Natural killer cell (primary cell): Measurements from ENCODE around the gene TTC34. TPM values are rescaled to one million over a fixed set of nuclear protein-coding genes. Genes with fewer than 3 reads are reported as not detected.

ENCODE experiments used
- ATAC-seq, 3 donors: fragments of 150-1000 bp in 2 of 3; fragments of 200-7000 bp in 1 of 3; cut with Tn5 transposase; 1 replicate in 1 of 3; 2 replicates in 2 of 3; pipeline ENCODE4 v1.10.0; 2021; ENCODE audit warnings: mild to moderate bottlenecking in 2 of 3, moderate library complexity in 2 of 3
- DNase-seq, 2 donors: peaks; one replicate each; pipeline versions ENCODE4 v3.0.0 to v3.0.0-alpha.2; 2013 to 2021; ENCODE audit warnings: mixed read lengths in 1 of 2
- H3K27ac ChIP-seq: one replicate; pipeline ENCODE4 v1.5.1; 2013; ENCODE audit warnings: mild to moderate bottlenecking, low read length
- H3K27me3 ChIP-seq: one replicate; pipeline ENCODE4 v1.6.1; 2013; ENCODE audit warnings: low read length; ENCODE audit not compliant: control insufficient read depth, insufficient read depth
- H3K36me3 ChIP-seq: one replicate; pipeline ENCODE4 v1.6.1; 2013; ENCODE audit warnings: low read length; ENCODE audit not compliant: control insufficient read depth, insufficient read depth
- H3K4me1 ChIP-seq: one replicate; pipeline ENCODE4 v1.6.1; 2013; ENCODE audit warnings: low read length; ENCODE audit not compliant: control insufficient read depth, insufficient read depth
- H3K4me3 ChIP-seq: one replicate; pipeline ENCODE4 v1.5.1; 2013; ENCODE audit warnings: low read length
- H3K9me3 ChIP-seq: one replicate; pipeline ENCODE4 v1.6.1; 2013; ENCODE audit warnings: low read length; ENCODE audit not compliant: control insufficient read depth, insufficient read depth
- H3K27ac Mint-ChIP-seq, 2 donors: one replicate each; pipeline ENCODE4 v1.8.0; 2022; ENCODE audit warnings: mild to moderate bottlenecking in 2 of 2, mixed read lengths in 2 of 2, moderate library complexity in 1 of 2
- H3K27me3 Mint-ChIP-seq, 2 donors: one replicate each; pipeline ENCODE4 v1.8.0; 2022; ENCODE audit warnings: low read depth in 2 of 2, mixed read lengths in 2 of 2
- H3K36me3 Mint-ChIP-seq: one replicate; pipeline ENCODE4 v1.8.0; 2022; ENCODE audit warnings: mixed read lengths
- H3K4me1 Mint-ChIP-seq, 2 donors: one replicate each; pipeline ENCODE4 v1.8.0; 2022; ENCODE audit warnings: mixed read lengths in 2 of 2
- H3K4me3 Mint-ChIP-seq: one replicate; pipeline ENCODE4 v1.8.0; 2022; ENCODE audit warnings: mild to moderate bottlenecking, moderate library complexity, mixed read lengths
- H3K9me3 Mint-ChIP-seq, 2 donors: one replicate each; pipeline ENCODE4 v1.8.0; 2022; ENCODE audit warnings: mixed read lengths in 2 of 2
- WGBS: methylation state at CpG from one replicate; pipeline ENCODE4 v1.1.7; 2013; ENCODE audit warnings: missing lambda C conversion rate; ENCODE audit not compliant: insufficient coverage; 5-methylcytosine and 5-hydroxymethylcytosine counted together
- intact Hi-C: fragments of 100-400 bp; cut with micrococcal nuclease; formaldehyde crosslinking; loops from one replicate; pipeline ENCODE4 v1.14.2; 2022
- total RNA-seq, 4 donors: library from RNA; stranded (reverse); fragments of 120-200 nt in 1 of 4; gene quantifications; one replicate each; pipeline versions ENCODE4 v1.2.3 to v1.2.4, GENCODE V29; 2013 to 2022
- TF ChIP-seq, protein P1 (sequence below): fragments of 200-600 bp; IDR thresholded peaks from one replicate; pipeline ENCODE4 v1.8.0; 2022; ENCODE audit warnings: antibody characterized with exemption

Gene TTC34
- total RNA-seq, 3 donors from 2014 or later (not counting 1 experiment from before 2014, with no cell fraction given): 0.80 to 1.4 (median 1.2) TPM

DNA sequence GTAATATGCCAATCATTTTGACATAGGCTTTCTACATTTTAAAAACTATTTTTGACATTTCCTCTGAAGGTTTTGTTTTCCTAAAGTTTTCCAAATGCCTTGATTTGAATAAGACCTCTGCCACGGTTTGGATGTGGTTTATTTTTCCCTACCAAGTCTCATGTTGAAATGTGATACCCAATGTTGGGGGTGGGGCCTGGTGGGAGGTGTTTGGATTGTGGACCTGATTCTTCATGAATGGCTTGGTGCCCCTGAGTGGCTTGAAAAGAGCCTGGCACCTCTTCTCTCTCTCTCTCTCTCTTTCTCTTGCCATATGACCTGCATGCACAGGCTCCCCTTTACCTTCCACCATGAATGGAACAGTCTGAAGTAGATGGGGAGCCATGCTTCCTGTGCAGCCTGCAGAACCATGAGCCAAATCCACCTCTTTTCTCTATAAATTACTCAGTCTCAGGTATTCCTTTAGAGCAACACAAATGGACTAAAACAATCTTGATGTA lies 183.5 kb downstream of the TTC34 start:
- WGBS: 29% methylated on average over 1 of the region's 1 CpG
- Histone ChIP-seq H3K36me3 (no peaks in the 10 kb centered on the region), H3K27ac (no peak overlapping the region), H3K4me1 (no peaks in the 10 kb centered on the region), H3K9me3 (peaks cover 14% of the 10 kb centered on the region), H3K27me3 (peaks cover 2% of the 10 kb centered on the region), H3K4me3 (no peak overlapping the region)
- ATAC-seq: no peak
- no peak overlapping the region for H3K4me3 Mint-ChIP-seq
- DNase-seq: no peak
- H3K36me3 Mint-ChIP-seq: peaks cover 20% of the 10 kb centered on the region
- no peak overlapping the region for H3K27ac Mint-ChIP-seq
- TF ChIP-seq, protein P1, sequence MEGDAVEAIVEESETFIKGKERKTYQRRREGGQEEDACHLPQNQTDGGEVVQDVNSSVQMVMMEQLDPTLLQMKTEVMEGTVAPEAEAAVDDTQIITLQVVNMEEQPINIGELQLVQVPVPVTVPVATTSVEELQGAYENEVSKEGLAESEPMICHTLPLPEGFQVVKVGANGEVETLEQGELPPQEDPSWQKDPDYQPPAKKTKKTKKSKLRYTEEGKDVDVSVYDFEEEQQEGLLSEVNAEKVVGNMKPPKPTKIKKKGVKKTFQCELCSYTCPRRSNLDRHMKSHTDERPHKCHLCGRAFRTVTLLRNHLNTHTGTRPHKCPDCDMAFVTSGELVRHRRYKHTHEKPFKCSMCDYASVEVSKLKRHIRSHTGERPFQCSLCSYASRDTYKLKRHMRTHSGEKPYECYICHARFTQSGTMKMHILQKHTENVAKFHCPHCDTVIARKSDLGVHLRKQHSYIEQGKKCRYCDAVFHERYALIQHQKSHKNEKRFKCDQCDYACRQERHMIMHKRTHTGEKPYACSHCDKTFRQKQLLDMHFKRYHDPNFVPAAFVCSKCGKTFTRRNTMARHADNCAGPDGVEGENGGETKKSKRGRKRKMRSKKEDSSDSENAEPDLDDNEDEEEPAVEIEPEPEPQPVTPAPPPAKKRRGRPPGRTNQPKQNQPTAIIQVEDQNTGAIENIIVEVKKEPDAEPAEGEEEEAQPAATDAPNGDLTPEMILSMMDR: no peak
- intact Hi-C loops: no loop called here
- H3K4me1 Mint-ChIP-seq: no peaks in the 10 kb centered on the region
- peaks cover 12 to 20% of the 10 kb centered on the region in 2 donors for H3K27me3 Mint-ChIP-seq
- H3K9me3 Mint-ChIP-seq: peaks cover 5 to 8% of the 10 kb centered on the region in 2 donors

DNA sequence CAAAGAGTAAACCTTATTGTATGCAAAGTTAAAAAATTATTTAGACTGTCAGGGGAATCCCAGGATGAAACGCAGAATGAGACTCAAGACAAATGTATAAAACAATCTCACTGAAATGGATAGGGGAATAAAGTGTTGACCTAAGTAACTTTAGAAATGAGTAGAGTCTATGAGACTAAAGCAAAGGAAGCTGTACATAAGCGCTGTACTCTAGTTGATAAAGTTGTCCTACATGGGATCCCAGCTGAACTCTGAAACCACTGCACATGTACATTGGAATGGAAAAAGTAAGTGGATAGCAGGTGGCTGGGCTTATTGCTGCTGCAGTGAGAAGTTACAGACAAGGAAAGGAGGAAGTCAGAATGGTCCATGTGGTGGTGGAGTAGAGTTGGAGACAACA lies 187.3 kb downstream of the TTC34 start:
- Mint-ChIP-seq H3K4me3 (no peak overlapping the region), H3K36me3 (peaks cover 20% of the 10 kb centered on the region), H3K9me3 (peaks cover 5 to 8% of the 10 kb centered on the region in 2 donors), H3K4me1 (no peaks in the 10 kb centered on the region), H3K27me3 (peaks cover 9 to 20% of the 10 kb centered on the region in 2 donors), H3K27ac (no peak overlapping the region)
- Histone ChIP-seq H3K9me3 (peaks cover 12% of the 10 kb centered on the region), H3K27me3 (peaks cover 3% of the 10 kb centered on the region), H3K36me3 (no peaks in the 10 kb centered on the region), H3K27ac (no peak overlapping the region), H3K4me1 (no peaks in the 10 kb centered on the region), H3K4me3 (no peak overlapping the region)
- WGBS: 83% methylated on average over 2 of the region's 2 CpGs
- DNase-seq: no peak
- no peak for ATAC-seq
- TF ChIP-seq, protein P1: no peak
- intact Hi-C loops: no loop called here

DNA sequence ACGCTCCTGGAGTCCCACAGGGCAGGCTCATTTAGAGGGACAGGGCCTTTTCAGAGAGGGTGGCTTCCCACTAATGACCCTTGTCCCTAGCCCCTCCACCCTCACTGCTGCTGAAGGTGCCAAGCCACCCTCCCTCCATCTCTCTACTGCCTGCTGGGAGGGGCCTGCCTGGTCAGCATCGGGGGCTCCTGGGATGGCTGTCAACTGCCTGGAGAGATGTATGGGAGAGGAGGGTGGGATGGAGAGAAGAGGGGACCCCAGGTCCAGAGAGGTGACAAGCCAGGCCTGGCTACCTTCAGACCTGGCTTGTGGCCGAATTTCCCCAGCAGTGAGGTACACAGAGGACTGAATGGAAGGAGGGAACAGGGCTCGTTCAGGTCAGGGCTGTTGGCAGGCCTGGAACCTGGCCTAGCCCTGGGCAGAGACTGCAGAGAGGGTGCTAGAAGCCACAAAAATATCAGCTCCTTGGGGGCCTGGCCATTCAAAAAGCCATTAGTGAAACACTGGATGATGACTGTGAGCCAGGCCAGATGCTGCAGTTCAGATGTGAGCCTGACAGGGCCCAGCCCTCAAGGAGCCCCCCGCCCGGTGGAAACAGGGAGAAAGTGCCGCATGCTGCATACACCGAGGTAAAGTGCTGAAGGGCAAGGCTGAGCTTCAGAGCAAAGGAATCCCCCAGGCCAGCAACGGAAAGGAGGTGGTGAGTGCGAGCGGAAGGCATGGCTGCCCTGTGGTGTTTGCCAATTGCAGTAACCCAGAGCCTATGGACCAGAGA lies 188.7 kb downstream of the TTC34 start:
- Histone ChIP-seq H3K27ac (no peak overlapping the region), H3K36me3 (no peaks in the 10 kb centered on the region), H3K4me3 (no peak overlapping the region), H3K27me3 (peaks cover 3% of the 10 kb centered on the region), H3K4me1 (no peaks in the 10 kb centered on the region), H3K9me3 (peaks cover 12% of the 10 kb centered on the region)
- no peak overlapping the region for H3K27ac Mint-ChIP-seq
- TF ChIP-seq, protein P1: no peak
- no peak for ATAC-seq
- H3K4me1 Mint-ChIP-seq: no peaks in the 10 kb centered on the region
- DNase-seq: no peak
- no peak overlapping the region for H3K4me3 Mint-ChIP-seq
- peaks cover 5 to 8% of the 10 kb centered on the region in 2 donors for H3K27me3 Mint-ChIP-seq
- intact Hi-C loops: no loop called here
- peaks cover 20% of the 10 kb centered on the region for H3K36me3 Mint-ChIP-seq
- peaks cover 5 to 8% of the 10 kb centered on the region in 2 donors for H3K9me3 Mint-ChIP-seq
- 84% methylated on average over 11 of the region's 11 CpGs for WGBS
